ENCODE results near the gene PCDHGC5. TPM values are rescaled to one million over a fixed set of nuclear protein-coding genes. Genes with fewer than 3 reads are reported as not detected.
A peak's percentile ranks its signal among the peaks of the same experiment; 100 is the strongest.

Gene PCDHGC5
- total and polyA plus RNA-seq, 2 donors from 2014 or later = 1.4 TPM; not detected in 1

- H3K27me3 ChIP-seq (ENCODE audit: control insufficient read depth, insufficient read depth, low read length) = no peaks in the 10 kb centered on the region
- H3K36me3 ChIP-seq (ENCODE audit: control insufficient read depth in 2 of 3, insufficient read depth in 3 of 3, low read length in 3 of 3) = peaks cover 0 to 4% (median 0%) of the 10 kb centered on the region in 3 donors
- DNase-seq (peak in 4 of 5 donors; percentile 57 to 76 (median 66)), FAIRE-seq (no peak)
- no peak overlapping the region for H3K27ac ChIP-seq (ENCODE audit: low read depth in 2 of 2, low read length in 2 of 2)
- H3K9me3 ChIP-seq (ENCODE audit: control insufficient read depth in 2 of 3, insufficient read depth in 1 of 3, low read length in 3 of 3) = no peaks in the 10 kb centered on the region
- no peak for TF ChIP-seq CTCF (IDR thresholded peaks at IDR 0.05; ENCODE audit: borderline replicate concordance, extremely low read depth, insufficient read depth)
- intact Hi-C loops (cut with DNase I) = no loop called here
- H3K9ac ChIP-seq (ENCODE audit: low read length in 3 of 3) = no peak overlapping the region
- peaks cover 0 to 7% (median 3%) of the 10 kb centered on the region in 3 donors for H3K4me1 ChIP-seq (ENCODE audit: control insufficient read depth in 2 of 3, insufficient read depth in 2 of 3, low read depth in 1 of 3, low read length in 3 of 3)
- no peak overlapping the region for H3K4me3 ChIP-seq (ENCODE audit: low read length in 3 of 3)
These were observed 2.7 kb downstream of the PCDHGC5 start for GRCh38 chr5:141491323-141492167.

GRCh38 chr5:141492168-141492885 lies 3.4 kb downstream of the PCDHGC5 start:
- Histone ChIP-seq H3K9me3 (ENCODE audit: control insufficient read depth in 2 of 3, insufficient read depth in 1 of 3, low read length in 3 of 3) (no peaks in the 10 kb centered on the region), H3K36me3 (ENCODE audit: control insufficient read depth in 2 of 3, insufficient read depth in 3 of 3, low read length in 3 of 3) (no peaks in the 10 kb centered on the region), H3K4me1 (ENCODE audit: control insufficient read depth in 2 of 3, insufficient read depth in 2 of 3, low read depth in 1 of 3, low read length in 3 of 3) (peaks cover 0 to 7% (median 3%) of the 10 kb centered on the region in 3 donors), H3K4me3 (ENCODE audit: low read length in 3 of 3) (no peak overlapping the region), H3K27me3 (ENCODE audit: control insufficient read depth, insufficient read depth, low read length) (no peaks in the 10 kb centered on the region), H3K9ac (ENCODE audit: low read length in 3 of 3) (no peak overlapping the region), H3K27ac (ENCODE audit: low read depth in 2 of 2, low read length in 2 of 2) (no peak overlapping the region)
- peak in 4 of 5 donors; percentile 60 to 79 (median 68) for DNase-seq
- intact Hi-C loops (cut with DNase I) = no loop called here
- TF ChIP-seq CTCF (IDR thresholded peaks at IDR 0.05; ENCODE audit: borderline replicate concordance, extremely low read depth, insufficient read depth) = no peak
- no peak for FAIRE-seq

- FAIRE-seq (no peak), DNase-seq (peak in 3 of 5 donors; percentile 40 to 58 (median 58))
- H3K36me3 ChIP-seq (ENCODE audit: control insufficient read depth in 2 of 3, insufficient read depth in 3 of 3, low read length in 3 of 3) = no peaks in the 10 kb centered on the region
- no peak for TF ChIP-seq CTCF (IDR thresholded peaks at IDR 0.05; ENCODE audit: borderline replicate concordance, extremely low read depth, insufficient read depth)
- H3K27me3 ChIP-seq (ENCODE audit: control insufficient read depth, insufficient read depth, low read length) = no peaks in the 10 kb centered on the region
- H3K9me3 ChIP-seq (ENCODE audit: control insufficient read depth in 2 of 3, insufficient read depth in 1 of 3, low read length in 3 of 3) = no peaks in the 10 kb centered on the region
- no peak overlapping the region for H3K27ac ChIP-seq (ENCODE audit: low read depth in 2 of 2, low read length in 2 of 2)
- H3K9ac ChIP-seq (ENCODE audit: low read length in 3 of 3) = no peak overlapping the region
- H3K4me3 ChIP-seq (ENCODE audit: low read length in 3 of 3) = no peak overlapping the region
- H3K4me1 ChIP-seq (ENCODE audit: control insufficient read depth in 2 of 3, insufficient read depth in 2 of 3, low read depth in 1 of 3, low read length in 3 of 3) = peaks cover 0 to 7% (median 3%) of the 10 kb centered on the region in 3 donors
- intact Hi-C loops (cut with DNase I) = no loop called here
These were observed 4.9 kb downstream of the PCDHGC5 start for GRCh38 chr5:141493500-141494422.

All from kidney (tissue), 14 donors.